Forelimb muscle (tissue), 1 donor: ENCODE data around the gene CERKL. TPM values are rescaled to one million over a fixed set of nuclear protein-coding genes. Genes with fewer than 3 reads are reported as not detected.

Experiments
- DNase-seq: peaks from one replicate; pipeline ENCODE4 v3.0.0-alpha.2; 2013; ENCODE audit warnings: low read depth
- polyA plus RNA-seq: library from polyadenylated mRNA; unstranded; fragments of 120-200 nt; gene quantifications from one replicate; pipeline ENCODE4 v1.2.1, GENCODE V29; 2013; ENCODE audit not compliant: insufficient read length

The CERKL gene
- polyA plus RNA-seq, 1 donor = 6.7 TPM

DNA sequence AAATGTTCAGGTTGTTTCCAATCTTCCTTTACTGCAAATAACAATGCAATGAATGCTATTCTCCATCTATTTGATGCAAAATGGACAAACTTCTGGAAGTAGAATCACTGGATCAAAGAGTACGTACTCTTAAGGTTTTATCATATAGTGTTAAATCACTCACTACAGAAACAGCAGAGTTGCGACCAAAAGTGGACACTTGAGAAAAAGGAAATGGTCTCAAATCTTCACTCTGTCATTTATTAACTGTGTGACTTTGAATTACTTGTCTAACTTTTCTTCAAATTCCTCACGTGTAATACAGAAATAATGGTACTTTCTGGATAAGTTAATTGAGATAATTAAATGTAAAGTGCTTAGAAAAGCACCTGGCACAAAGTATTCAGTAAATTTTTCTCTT is 78.1 kb downstream of the CERKL start:
- DNase-seq = no peak

DNA sequence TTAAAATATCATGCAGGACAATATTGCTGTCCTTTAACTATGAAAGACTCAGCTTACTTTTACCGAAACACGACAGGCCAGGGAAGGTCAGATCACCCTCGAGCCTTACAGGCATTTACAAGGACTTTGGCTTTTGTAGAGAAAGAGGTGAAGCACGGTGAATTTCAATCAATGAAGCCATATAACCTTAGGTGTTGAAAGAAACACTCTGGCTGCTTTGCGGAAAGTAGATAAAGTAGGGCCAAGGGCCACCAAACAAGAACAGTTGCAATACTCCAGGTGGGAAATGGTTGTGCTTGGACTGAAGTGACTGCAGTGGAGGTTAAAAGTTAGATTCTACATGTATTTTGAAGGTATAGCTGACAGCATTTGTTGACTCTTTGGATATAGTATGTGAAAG is 80.5 kb downstream of the CERKL start:
- no peak for DNase-seq

DNA sequence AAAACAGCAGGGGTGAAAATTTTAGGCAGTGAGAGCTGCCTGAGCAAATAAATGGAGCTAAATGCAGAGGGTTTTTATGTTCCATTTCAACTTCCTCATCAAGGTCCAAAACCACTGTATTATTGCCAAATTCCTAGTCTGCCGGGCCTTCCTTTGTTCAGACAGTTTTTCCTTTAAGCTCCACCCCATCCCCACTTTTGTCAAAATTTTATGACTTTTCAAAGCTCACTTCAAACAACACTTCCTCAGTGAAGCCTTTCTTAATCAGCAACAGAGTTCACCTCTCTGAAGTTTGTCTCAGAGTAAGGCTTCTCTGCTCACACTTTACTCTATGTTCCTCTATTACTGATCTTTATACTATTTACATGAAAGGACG is 81.3 kb downstream of the CERKL start:
- no peak for DNase-seq

DNA sequence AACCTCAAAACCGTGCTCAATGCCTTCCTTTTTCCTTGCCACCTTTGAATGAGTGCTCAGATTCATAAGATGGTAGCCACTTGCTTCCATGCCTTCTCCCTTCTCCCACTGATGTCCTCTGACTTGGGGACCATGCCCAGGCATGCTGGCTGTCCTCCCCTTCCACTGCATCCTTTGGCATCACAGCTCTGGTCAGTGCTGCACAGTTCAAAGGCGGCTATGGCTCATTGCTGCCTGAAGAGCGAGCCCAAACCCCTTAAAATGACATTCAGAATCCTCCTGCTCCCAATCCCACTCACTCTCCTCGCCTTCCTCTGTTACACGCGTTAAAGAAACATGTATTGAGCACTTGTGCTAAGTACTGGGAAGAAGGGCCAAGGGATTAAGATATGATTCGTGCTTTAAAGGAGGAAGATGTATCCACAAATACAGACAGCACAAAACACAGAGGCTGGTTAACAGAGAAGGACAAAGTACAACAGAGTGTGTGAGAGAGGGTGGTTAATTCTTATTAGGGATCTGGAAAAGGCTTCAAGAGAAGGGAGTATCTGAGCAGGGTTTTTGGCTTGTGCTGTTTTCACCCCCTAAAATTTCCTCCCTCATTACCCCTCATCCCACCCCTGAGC is 81.8 kb downstream of the CERKL start:
- DNase-seq = no peak

DNA sequence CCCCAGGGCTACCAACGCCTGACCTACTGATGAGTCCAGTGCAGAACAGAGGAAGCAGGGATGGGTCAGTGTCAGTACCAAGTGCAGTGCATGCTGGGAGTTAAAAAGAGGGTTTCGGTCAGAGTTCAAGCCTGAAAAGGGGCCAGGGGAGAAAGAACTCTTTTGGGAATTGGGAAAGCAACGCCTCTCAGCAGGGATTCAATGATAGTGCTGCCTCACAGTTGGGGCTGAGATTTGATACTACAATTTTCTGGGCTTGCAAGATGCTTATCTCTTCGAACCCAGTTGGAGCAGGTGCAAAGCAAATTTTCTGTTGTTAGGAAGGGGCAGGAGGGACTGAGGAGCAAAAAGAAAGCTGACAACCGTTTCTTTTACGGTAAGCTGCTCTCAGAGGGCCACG is 82.6 kb downstream of the CERKL start:
- no peak for DNase-seq

DNA sequence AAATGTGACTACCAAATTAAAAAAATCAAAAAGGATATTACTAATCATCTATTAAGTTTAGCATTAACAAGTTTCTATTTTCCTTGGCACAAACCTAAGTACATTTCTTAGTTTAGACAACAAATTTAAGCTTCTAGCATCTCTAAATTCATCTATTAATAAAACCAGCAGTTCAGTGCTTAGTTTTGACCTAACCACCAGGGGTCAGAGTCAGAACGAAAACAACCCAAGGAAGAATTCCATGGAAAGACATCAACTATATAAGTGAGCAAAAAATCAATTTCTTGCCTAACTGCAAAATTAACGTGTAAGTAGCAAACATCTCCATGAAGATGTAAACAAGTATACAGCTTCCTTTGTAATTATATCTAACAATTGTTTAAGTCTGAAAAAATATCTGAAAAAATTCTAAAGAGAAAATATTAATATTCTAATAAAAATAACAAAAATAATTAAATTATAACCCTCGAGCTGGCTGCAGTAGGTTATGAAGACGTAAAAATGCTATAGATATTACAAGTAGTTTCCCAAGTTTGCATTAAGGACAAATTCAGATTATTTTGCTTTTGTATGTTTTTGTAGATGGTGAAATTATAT is 83.7 kb downstream of the CERKL start:
- DNase-seq = no peak

DNA sequence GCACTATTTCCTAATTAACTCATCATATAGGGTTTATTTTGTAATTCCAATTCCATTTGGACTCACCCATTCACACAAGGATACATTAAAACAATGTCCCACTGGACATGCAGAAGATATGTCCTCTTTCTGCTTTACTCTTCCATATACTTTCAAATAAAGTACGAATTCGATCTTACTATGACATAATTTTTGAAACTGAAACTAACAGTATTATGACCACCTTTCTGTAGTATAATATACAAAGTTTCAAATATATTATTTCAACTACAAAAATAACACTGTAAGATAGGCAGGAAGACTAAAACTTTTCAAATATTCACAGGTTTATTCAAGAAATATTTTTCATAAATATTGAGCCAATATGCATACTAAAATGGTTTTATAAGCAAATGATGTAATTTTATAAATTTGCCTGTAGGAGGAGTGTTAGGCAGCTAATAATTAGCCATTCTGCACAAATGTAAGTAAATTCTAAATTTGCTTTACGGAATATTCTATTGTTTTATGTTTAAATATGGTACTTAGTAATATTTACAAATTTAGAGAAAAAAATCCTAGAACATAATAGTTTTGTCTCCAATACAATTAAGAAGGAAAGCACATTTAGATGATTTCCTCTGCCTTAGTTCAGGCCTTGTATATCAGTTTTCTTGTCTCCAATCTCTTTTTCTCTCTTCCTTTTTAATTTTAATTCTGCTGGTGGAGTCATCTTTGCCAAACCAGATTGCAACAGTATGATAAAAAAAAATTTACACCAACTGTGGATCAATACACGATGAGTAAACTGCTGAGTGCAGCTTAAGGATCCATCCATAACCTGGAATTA is 85.9 kb downstream of the CERKL start:
- no peak for DNase-seq

DNA sequence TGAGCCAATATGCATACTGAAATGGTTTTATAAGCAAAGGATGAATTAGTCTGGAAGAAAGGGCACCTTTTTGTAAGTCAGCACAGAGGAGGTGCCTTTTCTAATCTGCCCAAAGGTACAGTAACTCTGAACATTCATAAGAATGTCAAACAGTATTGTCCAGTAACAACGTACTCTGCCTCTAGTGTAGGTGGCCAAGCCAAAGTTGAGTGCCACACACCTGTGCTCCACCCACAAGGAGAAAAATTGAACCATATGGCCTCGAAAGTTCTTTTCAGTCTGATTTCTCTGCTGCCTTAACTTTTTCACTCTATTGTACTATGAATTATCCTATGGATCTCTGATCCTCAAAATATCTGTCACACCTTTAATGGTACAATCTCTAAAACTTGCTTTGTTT is 86.8 kb downstream of the CERKL start:
- DNase-seq = no peak

DNA sequence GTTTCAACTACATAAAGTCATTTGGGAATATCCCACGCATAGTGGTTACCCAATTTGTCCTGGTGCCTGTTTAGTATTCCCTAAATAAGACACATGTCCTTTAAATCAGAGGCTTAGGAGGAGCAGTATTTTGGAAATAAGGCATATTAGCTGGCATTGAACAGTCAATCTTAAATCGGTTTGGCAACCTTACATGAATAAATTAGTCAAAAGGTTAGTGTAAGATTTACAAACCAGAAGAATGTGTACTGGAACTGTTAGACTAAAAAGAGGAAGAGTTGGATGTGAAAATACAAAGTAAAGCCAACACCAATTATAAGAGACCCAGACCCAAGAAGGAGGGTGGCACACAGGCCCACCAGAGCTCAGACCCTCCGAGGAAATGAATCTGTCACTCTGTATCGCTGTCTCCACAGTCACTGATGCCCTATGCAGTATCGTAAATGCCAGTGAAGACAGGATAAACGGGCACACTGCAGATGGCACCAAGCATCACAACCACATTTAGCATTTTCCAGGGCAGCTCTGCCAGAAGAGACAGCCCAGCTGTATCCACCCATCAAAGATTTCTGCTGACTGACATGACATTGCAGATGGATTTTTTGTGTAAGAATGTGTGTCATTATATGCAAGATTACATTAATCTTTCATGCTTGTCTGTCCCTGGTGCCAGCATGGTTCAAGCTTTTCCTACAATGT is 90.4 kb downstream of the CERKL start:
- no peak for DNase-seq

DNA sequence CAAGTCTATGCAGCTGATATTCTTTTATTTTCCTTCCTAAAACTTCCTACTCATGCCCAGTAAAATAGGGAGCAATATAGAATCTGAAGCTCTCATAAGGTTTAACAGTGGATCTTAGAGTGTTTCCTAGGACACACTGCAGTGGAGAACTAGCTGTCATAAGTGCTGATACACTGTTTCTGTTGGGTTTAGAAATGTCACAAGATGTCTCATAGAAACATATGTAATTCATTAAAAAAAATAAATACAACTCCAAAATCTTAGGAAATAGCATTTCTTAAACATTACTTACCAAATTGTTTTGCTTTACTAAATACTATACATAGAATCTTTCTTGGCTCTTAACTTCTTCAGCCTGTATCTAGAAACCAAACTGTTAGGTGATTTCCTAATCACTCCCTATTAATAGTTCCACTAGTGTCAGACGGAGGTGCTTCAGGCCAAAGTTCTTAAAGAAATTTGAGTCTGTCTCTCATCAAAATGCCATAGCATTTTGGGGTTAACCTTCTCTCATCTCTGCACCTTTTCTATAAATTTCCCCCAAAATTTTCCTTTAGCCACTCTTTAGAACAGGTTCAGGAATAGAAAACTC is 93.7 kb downstream of the CERKL start:
- no peak for DNase-seq

DNA sequence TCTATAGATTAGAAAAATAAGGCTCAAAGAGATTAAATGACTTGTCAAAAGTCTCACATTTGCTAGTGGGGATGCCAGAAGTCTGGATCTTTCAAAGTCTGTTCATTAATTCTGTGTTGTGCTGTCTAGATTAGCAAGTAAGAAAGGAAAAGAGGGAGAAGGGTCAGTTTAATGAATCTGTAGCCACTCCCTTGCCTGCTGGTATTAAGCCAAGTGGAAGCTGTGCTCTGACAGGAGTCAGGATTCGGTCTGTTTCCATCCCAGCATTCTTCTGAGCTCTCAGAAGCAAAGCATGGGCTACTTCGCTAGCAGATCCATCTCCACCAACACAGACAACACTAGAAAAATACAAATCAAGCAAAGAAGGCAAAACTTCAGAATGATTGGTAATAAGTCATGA is 98.5 kb downstream of the CERKL start:
- DNase-seq = no peak

DNA sequence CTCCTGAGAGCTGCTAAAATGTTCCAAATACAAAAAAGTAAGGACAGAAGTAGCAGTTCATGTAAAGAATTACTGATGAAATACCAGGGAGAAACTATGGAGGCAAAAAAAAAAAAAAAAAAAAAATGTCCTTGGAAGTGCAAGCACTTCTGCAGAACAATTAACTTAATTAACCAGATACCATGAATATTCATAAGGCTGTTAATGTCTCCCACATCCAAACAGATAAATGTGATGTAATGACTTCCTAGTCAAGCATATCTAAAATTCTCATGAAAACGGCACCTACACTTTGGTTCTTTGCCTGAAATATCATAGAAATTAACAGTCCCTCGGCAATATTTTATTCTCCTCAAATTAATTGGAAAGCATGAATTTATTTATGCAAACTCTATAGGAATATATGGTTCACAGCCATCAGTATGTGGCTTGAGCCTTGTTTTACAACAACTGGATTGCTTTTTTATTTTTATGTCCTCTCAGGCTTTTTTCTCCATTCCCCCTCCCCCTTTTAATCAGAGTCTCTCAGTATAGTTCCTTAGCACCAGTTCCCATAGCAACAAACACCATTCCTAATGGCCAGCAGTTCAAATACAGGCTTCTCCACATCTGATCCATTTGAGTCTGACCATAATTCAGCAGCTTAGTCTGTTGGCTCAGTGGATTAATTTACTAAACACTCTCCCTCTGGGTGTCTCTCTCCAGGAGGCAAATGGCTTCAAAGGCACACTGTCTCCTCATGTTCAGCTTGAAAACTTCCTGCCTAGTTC is 102.7 kb downstream of the CERKL start:
- no peak for DNase-seq

DNA sequence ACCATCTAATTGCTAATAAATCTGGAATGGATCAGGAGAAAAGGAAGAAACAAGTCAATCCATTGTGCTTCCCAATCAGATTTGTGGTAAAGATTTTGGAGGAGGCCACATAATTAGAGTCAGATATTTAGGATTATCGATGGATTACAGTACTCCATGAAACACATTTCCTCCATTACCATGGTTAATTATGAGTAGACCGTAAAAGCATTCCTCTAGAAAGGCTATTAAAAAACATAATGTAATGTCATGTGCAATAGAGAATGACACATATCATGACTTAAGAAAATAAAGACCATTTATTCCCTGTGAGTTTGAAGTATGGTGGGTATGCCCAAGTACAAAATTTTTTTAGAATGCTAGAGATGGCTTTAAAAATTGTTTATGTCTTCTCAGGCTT is 103.7 kb downstream of the CERKL start:
- DNase-seq = no peak

DNA sequence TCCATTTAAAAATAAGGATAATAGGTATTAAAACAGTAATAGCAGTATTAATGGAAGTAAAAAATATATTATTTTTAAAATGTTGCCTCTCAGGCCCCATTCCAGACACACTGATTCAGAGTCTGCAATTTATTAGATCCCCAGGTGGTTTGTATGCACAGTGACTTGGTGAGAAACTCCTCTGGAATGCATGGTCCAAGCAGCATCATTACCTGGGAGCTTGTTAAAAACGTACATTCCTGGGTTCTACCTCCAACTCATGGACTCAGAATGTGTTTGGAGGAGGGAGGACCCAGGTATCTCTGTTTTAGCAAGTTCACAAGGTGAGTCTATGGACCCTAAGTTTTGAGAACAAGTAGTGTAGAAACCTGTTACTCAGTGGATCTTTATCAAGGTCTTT is 104.1 kb downstream of the CERKL start:
- no peak for DNase-seq

DNA sequence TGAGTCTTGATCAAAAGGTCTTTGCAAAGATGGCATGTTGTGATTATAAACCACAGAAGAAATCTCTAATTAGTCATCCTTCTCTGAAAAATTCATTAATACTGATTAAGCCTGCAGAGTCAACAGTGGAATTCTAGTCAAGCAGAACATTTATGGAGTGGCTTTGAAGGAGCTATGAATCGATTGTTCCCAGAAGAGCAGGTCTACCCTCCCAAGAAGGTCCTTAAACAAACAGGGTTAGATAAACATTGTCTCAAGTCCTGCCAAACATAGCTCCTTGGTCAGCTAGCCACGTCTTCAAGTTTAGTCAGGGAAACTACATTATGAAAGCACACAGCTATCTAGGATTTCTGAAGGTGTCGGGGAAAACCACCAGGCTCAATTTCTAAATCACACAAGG is 110.8 kb downstream of the CERKL start:
- DNase-seq = no peak

DNA sequence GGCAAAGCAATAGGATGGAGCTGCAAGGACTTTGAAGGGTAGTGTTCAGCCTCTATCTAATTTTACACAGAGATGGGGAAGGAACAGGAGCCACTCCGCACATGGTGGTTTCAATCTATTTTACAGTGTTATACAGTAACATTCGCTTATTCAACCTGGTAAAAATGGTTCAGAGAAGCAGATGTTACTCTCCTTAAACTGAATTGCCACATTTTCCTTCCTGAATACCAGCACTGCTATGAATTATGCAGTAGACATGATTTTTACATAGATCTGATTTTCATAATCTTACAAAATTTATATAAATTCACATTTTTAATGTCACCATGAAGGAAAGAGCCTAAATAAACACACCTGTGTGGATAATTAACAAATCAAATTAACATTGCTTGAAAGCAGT is 114.7 kb downstream of the CERKL start:
- DNase-seq = no peak

DNA sequence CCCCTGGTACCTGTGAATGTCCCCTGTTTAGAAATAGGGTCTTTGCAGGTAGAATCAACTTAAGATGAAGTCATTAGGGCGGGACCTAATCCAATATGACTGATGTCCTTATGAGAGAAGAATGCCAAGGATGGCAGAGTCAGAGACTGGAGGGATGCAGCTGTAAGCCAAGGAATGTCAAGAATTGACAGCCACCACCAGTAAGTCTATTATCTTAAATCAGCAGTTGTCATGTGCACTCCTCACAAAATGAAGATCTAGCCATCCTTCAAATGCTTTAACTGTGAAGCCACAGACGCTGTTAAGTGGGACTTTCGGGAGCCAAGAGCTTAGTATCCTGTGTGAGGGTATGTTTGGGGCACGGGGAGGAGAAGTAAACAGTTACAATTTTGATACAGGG is 116.5 kb downstream of the CERKL start:
- DNase-seq = no peak

DNA sequence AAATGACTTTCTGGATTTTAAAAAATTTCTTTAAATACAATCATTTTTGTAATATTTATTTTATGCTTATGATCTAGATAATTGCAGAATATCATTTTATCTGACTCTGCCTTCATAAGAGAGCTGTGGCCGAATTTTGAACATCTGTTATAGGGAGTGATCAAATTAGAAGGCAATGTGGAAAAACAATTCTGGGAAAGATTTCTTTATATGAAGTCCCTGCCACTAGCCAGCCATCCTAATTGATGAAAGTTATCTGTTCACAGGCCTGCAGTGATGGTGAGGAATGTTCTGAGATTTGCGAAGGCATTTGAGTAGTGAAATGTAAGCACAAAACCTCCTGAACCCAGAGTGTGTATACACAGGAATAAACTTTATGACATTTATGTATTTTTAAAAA is 120.2 kb downstream of the CERKL start:
- DNase-seq = no peak

DNA sequence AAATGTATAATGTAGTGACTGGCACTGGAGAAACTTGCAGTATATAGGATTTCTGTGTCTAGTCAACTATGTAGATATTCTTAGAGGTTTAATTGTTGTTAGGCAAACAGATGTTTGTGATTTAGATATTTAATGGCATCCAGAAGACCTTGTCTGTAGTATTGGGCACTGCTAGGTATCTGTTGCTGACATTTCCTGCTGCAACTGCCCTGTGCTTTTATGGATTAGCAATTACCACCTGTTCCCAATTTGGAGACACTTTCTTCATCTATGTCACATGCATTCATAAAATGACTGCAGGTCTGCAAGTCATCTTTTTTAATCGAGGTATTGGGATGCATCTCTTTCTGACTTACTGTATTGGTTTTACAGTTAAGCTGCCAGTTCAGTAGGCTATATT is 128.5 kb downstream of the CERKL start:
- DNase-seq = no peak

DNA sequence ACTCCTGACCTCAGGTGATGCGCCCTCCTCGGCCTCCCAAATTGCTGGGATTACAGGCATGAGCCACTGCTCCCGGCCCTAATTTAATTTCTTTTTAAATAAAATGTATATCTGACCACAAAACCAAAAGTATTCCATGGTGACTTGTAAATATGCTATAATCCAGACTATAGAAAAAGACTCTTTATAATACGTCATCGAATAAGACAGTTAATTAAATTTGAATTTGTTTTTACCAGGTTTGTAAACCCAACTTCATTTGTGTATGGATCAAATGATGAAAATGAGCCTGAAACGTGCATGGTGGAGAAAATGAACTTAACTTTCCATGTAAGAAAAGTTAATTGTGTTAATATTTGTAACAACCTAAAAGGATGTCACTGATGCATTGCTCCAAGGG is 129.8 kb downstream of the CERKL start:
- DNase-seq = no peak

DNA sequence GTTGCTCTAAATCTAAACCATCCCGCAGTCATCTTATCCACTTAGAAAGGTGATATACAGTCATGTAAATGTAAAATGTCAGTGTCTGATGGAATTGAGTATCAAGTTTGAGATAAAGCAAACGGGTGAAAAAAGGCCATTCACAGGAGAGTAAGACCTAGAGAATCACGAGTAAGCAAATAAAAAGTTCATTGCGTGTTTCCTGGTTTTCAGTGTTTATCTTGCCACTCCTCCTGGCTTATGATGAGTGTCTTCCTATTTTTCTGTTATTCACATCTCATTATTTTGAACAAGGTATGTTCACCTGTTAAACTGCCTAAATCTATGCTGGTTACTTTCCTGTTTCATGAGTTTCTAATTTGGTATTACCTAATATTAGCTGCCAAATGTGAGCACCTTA is 130.9 kb downstream of the CERKL start:
- no peak for DNase-seq

DNA sequence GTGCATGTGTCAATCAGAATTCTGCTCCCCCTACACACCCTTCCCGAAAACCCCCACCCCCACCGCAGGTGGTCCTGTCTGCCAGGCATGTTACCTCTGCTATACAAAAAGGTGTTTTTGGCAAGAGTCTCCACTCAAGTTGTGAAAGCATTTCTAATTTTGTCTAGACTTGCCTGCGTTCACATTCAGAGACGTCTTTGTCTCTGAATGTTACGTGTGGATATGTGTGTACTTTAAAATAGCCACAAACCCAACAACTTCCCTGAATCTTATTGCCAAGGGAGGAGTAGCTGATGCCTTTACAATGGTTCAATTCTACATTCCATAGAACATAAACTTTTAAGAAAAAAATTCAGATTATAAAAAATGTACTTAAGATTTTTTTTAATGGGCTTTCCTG is 133.1 kb downstream of the CERKL start:
- no peak for DNase-seq
